C4-2B (cell line): ENCODE results near the gene PTGDS.

Experiments used
- CTCF ChIP-seq: fragments of 450-650 bp; conservative IDR thresholded peaks from 2 replicates; pipeline ENCODE4 v1.5.1; 2017; ENCODE audit warnings: mild to moderate bottlenecking
- ZFX ChIP-seq: fragments of 450-650 bp; IDR thresholded peaks from 2 replicates; pipeline ENCODE4 v1.6.1; 2017

- TF ChIP-seq CTCF (no peak), ZFX (no peak)
Observed at GRCh38 chr9:137026384-137026783, 49.1 kb downstream of the PTGDS start.
